SK-N-SH (cell line): Measurements from ENCODE around the gene PRCC. TPM values are rescaled to one million over a fixed set of nuclear protein-coding genes. Genes with fewer than 3 reads are reported as not detected.

Experiments
- CTCF ChIA-PET: fragments of 300-600, 350-600 bp; formaldehyde crosslinking; extraction: SDS; loops from one replicate; lab custom pipeline; 2021; lab: Yijun Ruan, JAX
- POLR2A ChIA-PET: fragments of 350-600 bp; sonication (Branson Sonifier 250); formaldehyde crosslinking; extraction: SDS; loops from one replicate; lab custom pipeline; 2020; ENCODE audit warnings: antibody characterized with exemption, inconsistent platforms; lab: Yijun Ruan, JAX
- DNase-seq: peaks from one replicate; pipeline ENCODE4 v3.0.0; 2012
- H2AFZ ChIP-seq: fragments of 200-600 bp; sonication (generic); 2 replicates; pipeline ENCODE4 v1.8.1; 2016; ENCODE audit warnings: antibody characterized with exemption, mild to moderate bottlenecking, low read depth
- H3F3A ChIP-seq: fragments of 200-600 bp; sonication (generic); replicated peaks from 2 replicates; pipeline ENCODE3; 2016; ENCODE audit warnings: antibody characterized with exemption, mild to moderate bottlenecking; ENCODE audit not compliant: insufficient read depth
- H3K27ac ChIP-seq, 2 experiments: fragments of 200-500 bp in 1 of 2; fragments of 200-600 bp in 1 of 2; sonication (Bioruptor generic) in 1 of 2; sonication (generic), shearing (Covaris generic) in 1 of 2; 2 replicates each; pipeline versions ENCODE4 v1.5.1 to v1.6.1; 2014 to 2016; ENCODE audit warnings: low read depth in 2 of 2, inconsistent platforms in 1 of 2, low read length in 1 of 2, mild to moderate bottlenecking in 1 of 2, mixed read lengths in 1 of 2
- H3K27me3 ChIP-seq: fragments of 200-600 bp; sonication (generic), shearing (Covaris generic); 2 replicates; pipeline ENCODE4 v1.6.1; 2016; ENCODE audit warnings: mixed run types; ENCODE audit not compliant: insufficient read depth
- H3K36me3 ChIP-seq, 2 experiments: fragments of 200-500 bp in 1 of 2; fragments of 200-600 bp in 1 of 2; sonication (Bioruptor generic) in 1 of 2; sonication (generic) in 1 of 2; replicated peaks in 1 of 2; 2 replicates each; pipeline versions ENCODE3 to v1.5.1; 2014 to 2016; ENCODE audit warnings: low read length in 1 of 2, mild to moderate bottlenecking in 1 of 2; ENCODE audit not compliant: insufficient read depth in 2 of 2, control insufficient read depth in 1 of 2
- H3K4me1 ChIP-seq, 2 experiments: fragments of 200-500 bp in 1 of 2; fragments of 200-600 bp in 1 of 2; sonication (Bioruptor generic) in 1 of 2; sonication (generic), shearing (Covaris generic) in 1 of 2; 2 replicates each; pipeline versions ENCODE4 v1.5.1 to v1.6.1; 2014 to 2016; ENCODE audit warnings: low read depth in 1 of 2, low read length in 1 of 2, mixed run types in 1 of 2; ENCODE audit not compliant: insufficient read depth in 2 of 2, control insufficient read depth in 1 of 2
- H3K4me2 ChIP-seq: fragments of 200-600 bp; sonication (generic), shearing (Covaris generic); 2 replicates; pipeline ENCODE4 v1.6.1; 2017; ENCODE audit warnings: mixed run types
- H3K4me3 ChIP-seq, 2 experiments: fragments of 200-500 bp in 1 of 2; fragments of 200-600 bp in 1 of 2; sonication (Bioruptor generic) in 1 of 2; sonication (generic), shearing (Covaris generic) in 1 of 2; 2 replicates each; pipeline versions ENCODE4 v1.5.1 to v1.8.1; 2014 to 2016; ENCODE audit warnings: low read depth in 2 of 2, inconsistent platforms in 1 of 2, low read length in 1 of 2, mild to moderate bottlenecking in 1 of 2, mixed read lengths in 1 of 2, moderate library complexity in 1 of 2
- H3K79me2 ChIP-seq: fragments of 200-600 bp; sonication (generic); 2 replicates; pipeline ENCODE4 v1.8.1; 2017; ENCODE audit warnings: mild to moderate bottlenecking; ENCODE audit not compliant: insufficient read depth
- H3K9ac ChIP-seq: fragments of 200-600 bp; sonication (generic); 2 replicates; pipeline ENCODE4 v1.6.1; 2017; ENCODE audit warnings: mixed run types
- H3K9me2 ChIP-seq: fragments of 200-600 bp; sonication (generic); 2 replicates; pipeline ENCODE4 v1.6.1; 2017; ENCODE audit warnings: mixed run types
- H3K9me3 ChIP-seq: fragments of 200-600 bp; sonication (generic); 2 replicates; pipeline ENCODE4 v1.6.1; 2017; ENCODE audit warnings: mixed run types, mild to moderate bottlenecking, moderate library complexity
- H4K20me1 ChIP-seq: fragments of 200-600 bp; sonication (generic); 2 replicates; pipeline ENCODE4 v1.6.1; 2017; ENCODE audit warnings: mild to moderate bottlenecking, mixed run types; ENCODE audit not compliant: insufficient read depth
- CHD2 ChIP-seq: fragments of 150-350 bp; IDR thresholded peaks from 2 replicates; pipeline ENCODE4 v1.6.1; 2018; ENCODE audit warnings: low read length; ENCODE audit not compliant: partially characterized antibody
- EP300 ChIP-seq, 2 experiments: IDR thresholded peaks; 2 replicates each; pipeline versions ENCODE4 v1.4.0 to v1.6.1; 2012; ENCODE audit warnings: borderline replicate concordance in 1 of 2, low read depth in 1 of 2, low read length in 1 of 2
- JUND ChIP-seq: IDR thresholded peaks from 2 replicates; pipeline ENCODE4 v1.4.0; 2012
- RCOR1 ChIP-seq: fragments of 150-350 bp; IDR thresholded peaks from 2 replicates; pipeline ENCODE4 v1.6.1; 2017; ENCODE audit warnings: antibody characterized with exemption, low read length
- TEAD4 ChIP-seq: IDR thresholded peaks from 2 replicates; pipeline ENCODE4 v1.4.0; 2012; ENCODE audit warnings: mild to moderate bottlenecking, borderline replicate concordance; ENCODE audit not compliant: insufficient read depth
- WGBS: methylation state at CpG from one replicate; pipeline ENCODE4 v1.1.6; 2017; ENCODE audit warnings: low lambda C conversion rate; 5-methylcytosine and 5-hydroxymethylcytosine counted together
- polyA plus RNA-seq, 3 experiments: library from polyadenylated mRNA; depleted of rRNA; stranded (reverse); fragments of >200 nt; gene quantifications; 2 replicates each; pipeline ENCODE4 v1.2.3, GENCODE V29; 2012
- TF ChIP-seq, protein P1 (sequence below): fragments of 150-350 bp; IDR thresholded peaks from 2 replicates; pipeline ENCODE4 v1.6.1; 2017; ENCODE audit warnings: antibody characterized with exemption, low read length, low read depth, borderline replicate concordance
- TF ChIP-seq, protein P2 (sequence below): IDR thresholded peaks from 2 replicates; pipeline ENCODE4 v1.4.0; 2012; ENCODE audit warnings: low read depth, borderline replicate concordance
- TF ChIP-seq, protein P3 (sequence below): IDR thresholded peaks from 2 replicates; pipeline ENCODE4 v1.6.1; 2012; ENCODE audit warnings: mild to moderate bottlenecking, low read depth, low read length, moderate library complexity
- TF ChIP-seq, protein P4 (sequence below): fragments of 200-600 bp; sonication (generic); IDR thresholded peaks from 2 replicates; pipeline ENCODE4 v1.6.1; 2017; ENCODE audit warnings: antibody characterized with exemption, mild to moderate bottlenecking, moderate library complexity

PRCC gene
- polyA plus RNA-seq, 1 of the 3 experiments (the other 2 are of a cell fraction) = 39.2 TPM

DNA sequence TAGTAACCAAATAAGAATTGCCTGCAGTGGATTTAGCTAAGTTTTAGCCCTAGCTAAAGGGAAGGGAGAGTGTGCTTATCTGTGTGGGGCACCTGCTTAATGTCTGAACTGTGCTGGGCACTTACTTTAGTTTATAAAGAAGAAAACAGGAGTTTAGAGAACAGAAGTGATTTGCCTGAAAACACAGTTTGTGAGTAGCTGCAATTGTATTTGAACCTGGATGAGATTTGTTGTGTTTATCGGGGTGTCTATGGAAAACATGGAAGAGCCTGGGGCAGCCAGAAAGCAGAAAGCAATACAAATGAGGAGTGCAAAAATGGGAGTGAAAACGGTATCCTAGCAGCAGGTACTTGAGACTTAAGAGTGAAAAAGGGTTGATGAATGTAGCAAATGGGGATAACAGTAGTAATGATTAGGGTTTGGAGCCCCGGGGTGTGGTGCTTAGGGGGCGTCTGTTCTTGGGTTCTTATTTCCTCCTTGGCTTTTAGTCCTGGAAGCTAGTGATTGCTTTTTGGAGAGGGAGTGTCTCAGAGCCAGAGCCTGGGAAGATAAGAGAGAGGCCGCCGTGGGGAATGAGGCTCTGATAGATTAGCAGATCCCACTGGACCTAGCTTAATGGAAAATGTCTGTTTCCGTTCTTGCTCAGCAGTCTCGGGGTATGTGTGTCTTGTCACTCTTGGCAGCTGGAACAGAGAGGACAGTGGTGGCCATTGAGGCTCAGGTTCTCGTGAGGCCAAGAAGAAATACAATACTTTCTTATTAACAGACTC, 5.6 kb downstream of the PRCC start (continued):
- TF ChIP-seq, protein P1, sequence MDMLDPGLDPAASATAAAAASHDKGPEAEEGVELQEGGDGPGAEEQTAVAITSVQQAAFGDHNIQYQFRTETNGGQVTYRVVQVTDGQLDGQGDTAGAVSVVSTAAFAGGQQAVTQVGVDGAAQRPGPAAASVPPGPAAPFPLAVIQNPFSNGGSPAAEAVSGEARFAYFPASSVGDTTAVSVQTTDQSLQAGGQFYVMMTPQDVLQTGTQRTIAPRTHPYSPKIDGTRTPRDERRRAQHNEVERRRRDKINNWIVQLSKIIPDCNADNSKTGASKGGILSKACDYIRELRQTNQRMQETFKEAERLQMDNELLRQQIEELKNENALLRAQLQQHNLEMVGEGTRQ = no peak
- no peak for TF ChIP-seq JUND
- 0 out of 2 replicates have a peak, but pooled peaks have one; percentile 19 for TF ChIP-seq TEAD4
- TF ChIP-seq, protein P2, sequence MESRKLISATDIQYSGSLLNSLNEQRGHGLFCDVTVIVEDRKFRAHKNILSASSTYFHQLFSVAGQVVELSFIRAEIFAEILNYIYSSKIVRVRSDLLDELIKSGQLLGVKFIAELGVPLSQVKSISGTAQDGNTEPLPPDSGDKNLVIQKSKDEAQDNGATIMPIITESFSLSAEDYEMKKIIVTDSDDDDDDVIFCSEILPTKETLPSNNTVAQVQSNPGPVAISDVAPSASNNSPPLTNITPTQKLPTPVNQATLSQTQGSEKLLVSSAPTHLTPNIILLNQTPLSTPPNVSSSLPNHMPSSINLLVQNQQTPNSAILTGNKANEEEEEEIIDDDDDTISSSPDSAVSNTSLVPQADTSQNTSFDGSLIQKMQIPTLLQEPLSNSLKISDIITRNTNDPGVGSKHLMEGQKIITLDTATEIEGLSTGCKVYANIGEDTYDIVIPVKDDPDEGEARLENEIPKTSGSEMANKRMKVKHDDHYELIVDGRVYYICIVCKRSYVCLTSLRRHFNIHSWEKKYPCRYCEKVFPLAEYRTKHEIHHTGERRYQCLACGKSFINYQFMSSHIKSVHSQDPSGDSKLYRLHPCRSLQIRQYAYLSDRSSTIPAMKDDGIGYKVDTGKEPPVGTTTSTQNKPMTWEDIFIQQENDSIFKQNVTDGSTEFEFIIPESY = no peak
- peak in 1 of 2 experiments; percentile 97; a peak in 2 of 4 replicates for TF ChIP-seq EP300 (IDR thresholded peaks at IDR 0.05; ENCODE audit: borderline replicate concordance in 1 of 2, low read depth in 1 of 2, low read length in 1 of 2)
- peak; percentile 92 for TF ChIP-seq RCOR1
- TF ChIP-seq CHD2 = peak; percentile 85

DNA sequence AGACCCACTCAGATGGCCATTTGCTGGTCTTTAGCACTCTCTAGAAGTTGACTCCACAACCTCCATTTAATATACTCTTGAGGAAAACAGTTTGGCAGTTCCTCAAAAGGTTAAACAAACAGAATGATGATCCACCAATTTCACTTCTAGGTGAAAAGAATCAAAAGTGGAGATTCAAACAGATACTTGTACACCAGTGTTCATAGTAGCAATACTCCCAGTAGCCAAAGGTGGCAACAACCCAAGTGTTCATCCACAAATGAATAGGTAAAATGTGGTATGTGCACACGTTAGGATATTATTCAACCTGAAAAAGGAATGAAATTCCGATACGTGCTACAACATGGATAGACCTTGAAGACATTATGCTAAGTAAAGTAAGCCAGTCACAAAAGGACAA, 6.3 kb downstream of the PRCC start:
- H3K9ac ChIP-seq = no peak overlapping the region
- H3K9me3 ChIP-seq = no peaks in the 10 kb centered on the region
- peaks cover 100% of the 10 kb centered on the region for H3K79me2 ChIP-seq
- peak overlapping the region; percentile 40; the same call in 1 of the 2 replicates for H3K4me2 ChIP-seq
- H2AFZ ChIP-seq = no peak overlapping the region
- DNase-seq = no peak
- H3K4me1 ChIP-seq = peaks cover 27 to 41% of the 10 kb centered on the region in 2 experiments; a peak in 3 of 4 replicates
- ChIA-PET POLR2A (interaction anchor here (0.8 to 2.2 kb wide), 6 partner anchors 22 to 86 kb away, joined by 3 to 15 read pairs (median 9); partner anchors contain the start of genes HDGF and INSRR), CTCF (interaction anchor here (1.1 to 9.5 kb wide), 11 partner anchors 11 to 154 kb away, joined by 3 to 64 read pairs (median 16); partner anchors contain the start of genes INSRR and NTRK1)
- peaks cover 19 to 22% of the 10 kb centered on the region in 2 experiments for H3K36me3 ChIP-seq
- no peaks in the 10 kb centered on the region for H3K9me2 ChIP-seq
- TF ChIP-seq, protein P3, sequence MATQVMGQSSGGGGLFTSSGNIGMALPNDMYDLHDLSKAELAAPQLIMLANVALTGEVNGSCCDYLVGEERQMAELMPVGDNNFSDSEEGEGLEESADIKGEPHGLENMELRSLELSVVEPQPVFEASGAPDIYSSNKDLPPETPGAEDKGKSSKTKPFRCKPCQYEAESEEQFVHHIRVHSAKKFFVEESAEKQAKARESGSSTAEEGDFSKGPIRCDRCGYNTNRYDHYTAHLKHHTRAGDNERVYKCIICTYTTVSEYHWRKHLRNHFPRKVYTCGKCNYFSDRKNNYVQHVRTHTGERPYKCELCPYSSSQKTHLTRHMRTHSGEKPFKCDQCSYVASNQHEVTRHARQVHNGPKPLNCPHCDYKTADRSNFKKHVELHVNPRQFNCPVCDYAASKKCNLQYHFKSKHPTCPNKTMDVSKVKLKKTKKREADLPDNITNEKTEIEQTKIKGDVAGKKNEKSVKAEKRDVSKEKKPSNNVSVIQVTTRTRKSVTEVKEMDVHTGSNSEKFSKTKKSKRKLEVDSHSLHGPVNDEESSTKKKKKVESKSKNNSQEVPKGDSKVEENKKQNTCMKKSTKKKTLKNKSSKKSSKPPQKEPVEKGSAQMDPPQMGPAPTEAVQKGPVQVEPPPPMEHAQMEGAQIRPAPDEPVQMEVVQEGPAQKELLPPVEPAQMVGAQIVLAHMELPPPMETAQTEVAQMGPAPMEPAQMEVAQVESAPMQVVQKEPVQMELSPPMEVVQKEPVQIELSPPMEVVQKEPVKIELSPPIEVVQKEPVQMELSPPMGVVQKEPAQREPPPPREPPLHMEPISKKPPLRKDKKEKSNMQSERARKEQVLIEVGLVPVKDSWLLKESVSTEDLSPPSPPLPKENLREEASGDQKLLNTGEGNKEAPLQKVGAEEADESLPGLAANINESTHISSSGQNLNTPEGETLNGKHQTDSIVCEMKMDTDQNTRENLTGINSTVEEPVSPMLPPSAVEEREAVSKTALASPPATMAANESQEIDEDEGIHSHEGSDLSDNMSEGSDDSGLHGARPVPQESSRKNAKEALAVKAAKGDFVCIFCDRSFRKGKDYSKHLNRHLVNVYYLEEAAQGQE = no peak
- TF ChIP-seq, protein P4, sequence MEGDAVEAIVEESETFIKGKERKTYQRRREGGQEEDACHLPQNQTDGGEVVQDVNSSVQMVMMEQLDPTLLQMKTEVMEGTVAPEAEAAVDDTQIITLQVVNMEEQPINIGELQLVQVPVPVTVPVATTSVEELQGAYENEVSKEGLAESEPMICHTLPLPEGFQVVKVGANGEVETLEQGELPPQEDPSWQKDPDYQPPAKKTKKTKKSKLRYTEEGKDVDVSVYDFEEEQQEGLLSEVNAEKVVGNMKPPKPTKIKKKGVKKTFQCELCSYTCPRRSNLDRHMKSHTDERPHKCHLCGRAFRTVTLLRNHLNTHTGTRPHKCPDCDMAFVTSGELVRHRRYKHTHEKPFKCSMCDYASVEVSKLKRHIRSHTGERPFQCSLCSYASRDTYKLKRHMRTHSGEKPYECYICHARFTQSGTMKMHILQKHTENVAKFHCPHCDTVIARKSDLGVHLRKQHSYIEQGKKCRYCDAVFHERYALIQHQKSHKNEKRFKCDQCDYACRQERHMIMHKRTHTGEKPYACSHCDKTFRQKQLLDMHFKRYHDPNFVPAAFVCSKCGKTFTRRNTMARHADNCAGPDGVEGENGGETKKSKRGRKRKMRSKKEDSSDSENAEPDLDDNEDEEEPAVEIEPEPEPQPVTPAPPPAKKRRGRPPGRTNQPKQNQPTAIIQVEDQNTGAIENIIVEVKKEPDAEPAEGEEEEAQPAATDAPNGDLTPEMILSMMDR = peak; percentile 18; the same call in 1 of the 2 replicates
- H3K4me3 ChIP-seq = no peak overlapping the region
- H3K27ac ChIP-seq = peak overlapping the region; percentile 29 to 93; a peak in 3 of 4 replicates
- peaks cover 10% of the 10 kb centered on the region for H3F3A ChIP-seq
- WGBS = 91% methylated on average over 3 of the region's 3 CpGs
- no peaks in the 10 kb centered on the region for H3K27me3 ChIP-seq
- peaks cover 67% of the 10 kb centered on the region for H4K20me1 ChIP-seq
